GM12872 (cell line): ENCODE data around the gene KCNMA1.

ENCODE experiments used
- CTCF ChIP-seq: IDR thresholded peaks from 3 replicates; pipeline ENCODE4 v1.5.1; 2011; ENCODE audit warnings: low read depth, mild to moderate bottlenecking, low read length, moderate library complexity; ENCODE audit not compliant: insufficient read depth

The KCNMA1 gene

GRCh38 chr10:77077316-77077945, 560.2 kb downstream of the KCNMA1 start:
- no peak for TF ChIP-seq CTCF

GRCh38 chr10:77075926-77076325, 561.7 kb downstream of the KCNMA1 start:
- TF ChIP-seq CTCF, result no peak

GRCh38 chr10:77074104-77074624, 563.4 kb downstream of the KCNMA1 start:
- no peak for TF ChIP-seq CTCF

- TF ChIP-seq CTCF, result no peak
These were observed 564.0 kb downstream of the KCNMA1 start for GRCh38 chr10:77073663-77073960.

- TF ChIP-seq CTCF, result no peak
These were observed 564.6 kb downstream of the KCNMA1 start for GRCh38 chr10:77072836-77073662.

GRCh38 chr10:77072361-77072835, 565.2 kb downstream of the KCNMA1 start:
- no peak for TF ChIP-seq CTCF

GRCh38 chr10:77071956-77072355, 565.7 kb downstream of the KCNMA1 start:
- TF ChIP-seq CTCF, result no peak
